Stimulated activated effector memory CD8-positive, alpha-beta T cell treated with anti-CD3 and anti-CD28 coated beads, Interleukin-12 subunit alpha, Interleukin-12 subunit beta, amount 100 ng/mL, for 72 hours (primary cell): ENCODE results near the gene INSRR.

Experiments
- ATAC-seq: fragments of 150-1000 bp; cut with Tn5 transposase; 2 replicates; pipeline ENCODE4 v1.10.0; 2021
- DNase-seq, 2 donors: peaks; one replicate each; pipeline ENCODE4 v3.0.0; 2021 to 2022; ENCODE audit warnings: low spot score in 2 of 2
- H3K27ac Mint-ChIP-seq: one replicate; pipeline ENCODE4 v1.8.0; 2022; ENCODE audit warnings: mild to moderate bottlenecking, mixed read lengths
- H3K36me3 Mint-ChIP-seq: one replicate; pipeline ENCODE4 v1.8.0; 2022; ENCODE audit warnings: mild to moderate bottlenecking, mixed read lengths
- H3K4me1 Mint-ChIP-seq: one replicate; pipeline ENCODE4 v1.8.0; 2022; ENCODE audit warnings: mixed read lengths
- H3K4me3 Mint-ChIP-seq: one replicate; pipeline ENCODE4 v1.8.0; 2022; ENCODE audit warnings: mild to moderate bottlenecking, mixed read lengths
- H3K9me3 Mint-ChIP-seq: one replicate; pipeline ENCODE4 v1.8.0; 2022; ENCODE audit warnings: mixed read lengths

Gene INSRR

DNA sequence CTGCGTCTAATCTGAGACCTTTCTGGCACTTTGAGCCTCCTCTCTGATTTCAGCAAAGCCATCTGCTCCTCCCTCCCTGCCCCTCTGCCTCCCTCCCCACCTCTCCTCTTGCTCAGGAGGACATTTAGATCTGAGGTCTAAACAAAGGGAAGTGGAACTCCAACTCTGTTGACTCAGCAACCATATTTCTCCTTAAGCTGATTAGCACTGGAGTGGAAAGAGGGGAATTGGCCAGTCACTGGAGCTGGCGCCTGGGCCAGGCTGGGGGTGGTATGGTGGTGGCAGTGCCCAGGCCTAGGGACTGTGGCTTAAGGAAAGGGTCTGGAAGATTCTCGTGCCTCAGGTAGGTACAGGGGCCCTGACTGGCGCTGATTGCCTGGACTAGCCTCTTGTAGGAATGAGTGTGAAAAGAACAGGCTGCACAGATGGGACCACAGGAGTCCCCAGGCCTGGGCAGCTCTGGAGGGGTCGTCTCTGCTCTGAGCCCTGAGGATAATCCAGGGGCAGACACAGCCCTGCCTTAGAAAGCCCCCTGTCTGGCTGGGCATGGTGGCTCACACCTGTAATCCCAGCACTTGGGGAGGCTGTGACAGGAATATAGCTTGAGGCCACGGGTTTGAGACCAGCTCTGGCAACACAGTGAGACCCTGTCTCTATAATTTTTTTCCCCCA is 54.2 kb downstream of the INSRR start:
- Mint-ChIP-seq H3K27ac (peak overlapping the region; percentile 89), H3K4me3 (no peak overlapping the region), H3K4me1 (peaks cover 86% of the 10 kb centered on the region), H3K36me3 (peaks cover 100% of the 10 kb centered on the region), H3K9me3 (no peaks in the 10 kb centered on the region)
- ATAC-seq (no peak), DNase-seq (no peak)

DNA sequence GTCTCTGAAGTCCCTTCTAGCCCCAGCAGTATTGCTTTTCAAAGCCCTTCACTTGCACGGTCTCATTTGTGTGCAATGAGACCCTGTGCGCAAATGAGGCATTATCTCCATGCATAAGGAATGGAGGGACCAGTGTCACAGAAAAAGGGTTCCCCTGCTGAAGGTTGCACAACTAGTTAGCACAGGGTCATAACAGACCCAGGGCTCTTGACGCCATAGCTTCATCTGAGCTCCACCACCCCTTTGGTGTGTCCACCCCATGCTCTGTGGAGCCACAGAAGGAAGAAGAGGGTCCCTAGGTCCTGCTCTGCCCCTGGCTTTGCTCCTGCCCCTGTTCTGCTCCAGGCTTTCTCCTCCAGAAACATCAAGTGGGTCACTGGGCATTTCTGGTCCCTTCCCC is 54.9 kb downstream of the INSRR start:
- H3K27ac Mint-ChIP-seq: peak overlapping the region; percentile 89
- H3K9me3 Mint-ChIP-seq: no peaks in the 10 kb centered on the region
- ATAC-seq: no peak
- peaks cover 100% of the 10 kb centered on the region for H3K36me3 Mint-ChIP-seq
- no peak overlapping the region for H3K4me3 Mint-ChIP-seq
- H3K4me1 Mint-ChIP-seq: peaks cover 80% of the 10 kb centered on the region
- no peak for DNase-seq

- Mint-ChIP-seq H3K9me3 (no peaks in the 10 kb centered on the region), H3K36me3 (peaks cover 100% of the 10 kb centered on the region), H3K4me1 (peaks cover 72% of the 10 kb centered on the region), H3K4me3 (no peak overlapping the region), H3K27ac (peak overlapping the region; percentile 89)
- peak; percentile 29 for ATAC-seq
- DNase-seq: no peak
These were observed 55.6 kb downstream of the INSRR start for GRCh38 chr1:156803086-156803851.

DNA sequence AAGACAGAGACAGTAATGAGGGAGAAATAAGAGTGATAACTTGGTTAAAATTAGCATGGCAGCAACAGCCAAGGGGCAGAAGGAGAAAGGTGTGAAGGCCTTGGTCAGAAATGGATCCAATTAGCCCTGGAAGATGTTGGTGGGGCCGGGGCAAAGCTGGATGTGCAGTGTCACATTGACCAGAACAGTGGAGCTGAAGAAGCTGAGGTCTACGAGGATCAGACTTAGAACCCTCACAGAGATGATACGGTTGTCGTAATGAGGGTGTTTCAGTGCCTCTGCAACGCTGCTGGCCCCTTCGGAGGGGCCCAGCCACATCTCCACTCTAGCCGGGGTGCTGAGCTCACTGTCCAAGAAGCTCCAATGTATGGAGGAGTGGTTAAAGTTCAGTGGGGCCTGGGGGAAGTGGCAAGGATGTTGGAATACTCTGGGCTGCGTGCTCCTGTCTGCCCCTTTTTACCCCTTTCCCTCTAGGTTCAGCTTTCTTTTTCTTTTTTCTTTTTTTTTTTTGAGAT is 56.4 kb downstream of the INSRR start:
- H3K4me3 Mint-ChIP-seq: no peak overlapping the region
- DNase-seq: no peak

DNA sequence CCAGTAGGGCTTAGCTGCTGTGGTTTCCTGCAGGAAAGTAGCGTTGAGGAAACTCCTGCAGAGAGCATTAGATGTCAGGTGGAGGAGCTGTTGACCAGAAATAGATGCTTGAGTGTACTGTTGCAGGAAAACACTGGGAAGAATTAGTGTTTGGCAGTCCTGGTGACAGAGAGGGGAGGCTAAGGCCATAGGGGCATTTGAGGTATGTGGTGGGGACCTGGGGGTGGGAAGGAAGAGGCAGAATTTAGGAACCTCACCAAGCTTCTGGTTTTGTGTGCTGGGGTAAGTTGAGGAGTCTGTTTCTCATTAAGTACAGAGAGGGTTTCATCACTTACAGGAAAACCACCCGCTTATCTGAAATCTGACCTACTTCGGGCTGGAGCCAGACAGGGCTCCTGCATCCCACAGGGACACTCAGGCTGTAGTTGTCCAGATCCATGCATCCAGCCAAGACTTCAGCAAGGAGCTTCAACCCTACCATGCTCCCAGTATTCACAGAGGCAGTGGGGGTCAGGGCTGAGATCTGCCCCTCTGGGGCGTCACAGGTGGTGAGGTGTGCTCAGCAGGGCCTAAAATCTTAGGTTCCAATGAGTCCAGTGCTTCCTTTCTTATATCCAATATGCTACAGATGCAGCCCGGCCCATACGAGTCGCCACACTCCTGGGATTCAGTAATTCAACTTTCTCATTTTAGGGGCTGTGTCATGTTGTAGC is 57.4 kb downstream of the INSRR start:
- ATAC-seq (peak; percentile 22), DNase-seq (no peak)
- Mint-ChIP-seq H3K9me3 (no peaks in the 10 kb centered on the region), H3K4me1 (peaks cover 55% of the 10 kb centered on the region), H3K4me3 (no peak overlapping the region), H3K27ac (peak overlapping the region; percentile 89), H3K36me3 (peaks cover 100% of the 10 kb centered on the region)

More for the DNA sequence above, 56.4 kb downstream of the INSRR start:
- H3K4me1 Mint-ChIP-seq: peaks cover 64% of the 10 kb centered on the region
- H3K9me3 Mint-ChIP-seq: no peaks in the 10 kb centered on the region
- ATAC-seq: no peak
- H3K36me3 Mint-ChIP-seq: peaks cover 100% of the 10 kb centered on the region
- H3K27ac Mint-ChIP-seq: peak overlapping the region; percentile 89

GRCh38 chr1:156797212-156797871 is 61.6 kb downstream of the INSRR start:
- peaks cover 100% of the 10 kb centered on the region for H3K36me3 Mint-ChIP-seq
- peaks cover 17% of the 10 kb centered on the region for H3K4me1 Mint-ChIP-seq
- H3K4me3 Mint-ChIP-seq: no peak overlapping the region
- ATAC-seq (peak; percentile 69), DNase-seq (peak in 1 of 2 donors; percentile 71)
- H3K9me3 Mint-ChIP-seq: no peaks in the 10 kb centered on the region
- H3K27ac Mint-ChIP-seq: no peak overlapping the region

DNA sequence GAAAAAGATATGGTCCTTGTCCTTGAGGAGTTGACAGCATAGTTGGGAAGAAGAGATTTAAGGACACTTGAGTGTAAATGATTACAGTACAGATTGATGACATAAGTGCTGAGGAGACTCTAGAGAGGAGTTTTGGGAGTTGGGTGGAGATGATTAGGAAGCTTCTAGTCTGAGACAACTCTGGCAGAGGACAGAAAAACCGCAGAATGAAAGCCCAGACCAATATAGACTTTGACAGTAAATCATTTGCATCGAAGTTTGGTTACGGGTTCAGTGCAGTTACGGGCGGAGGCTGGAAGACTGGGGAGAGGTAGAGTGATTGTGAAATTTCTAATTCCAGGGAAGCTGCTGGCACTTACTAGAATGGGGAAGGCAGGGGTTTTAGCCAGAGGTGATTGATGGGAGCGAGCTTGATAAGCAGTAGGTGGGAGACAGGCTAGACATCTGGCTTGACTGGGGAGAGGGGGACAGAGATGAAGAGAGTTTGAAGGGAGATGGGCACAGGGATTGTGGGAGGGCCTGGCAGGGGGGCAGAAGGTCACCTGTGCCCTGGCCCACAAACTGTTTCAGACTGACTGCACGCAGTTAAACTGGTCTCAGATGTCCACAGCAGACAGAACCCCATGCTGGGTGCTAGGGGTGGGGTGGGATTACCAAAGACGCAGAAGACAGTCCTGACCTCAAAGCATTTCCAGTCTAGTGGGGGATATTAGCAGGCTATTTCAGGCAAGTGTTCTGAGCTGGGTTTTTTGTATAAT is 62.4 kb downstream of the INSRR start:
- DNase-seq (no peak), ATAC-seq (no peak)
- H3K4me3 Mint-ChIP-seq: no peak overlapping the region
- H3K36me3 Mint-ChIP-seq: peaks cover 100% of the 10 kb centered on the region
- H3K4me1 Mint-ChIP-seq: peaks cover 8% of the 10 kb centered on the region
- no peak overlapping the region for H3K27ac Mint-ChIP-seq
- H3K9me3 Mint-ChIP-seq: no peaks in the 10 kb centered on the region

DNA sequence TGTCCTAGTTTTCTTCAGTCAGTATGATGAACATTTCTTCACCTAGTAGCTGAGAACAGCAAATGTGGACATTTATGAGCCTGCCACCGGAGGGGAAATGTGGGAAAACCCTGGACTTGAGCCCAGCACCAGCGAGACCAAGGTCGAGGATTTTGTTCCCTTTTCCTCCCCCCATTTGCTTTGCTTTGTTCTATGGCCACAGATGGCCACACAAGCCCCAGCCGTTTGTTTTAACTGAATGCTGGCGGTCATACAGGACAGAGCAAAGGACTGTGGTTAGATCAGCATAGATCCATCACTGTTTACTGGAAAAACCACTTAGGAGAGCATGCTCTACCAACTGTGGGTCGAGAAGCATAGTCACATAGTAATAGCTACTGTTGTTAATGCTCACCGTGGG is 63.1 kb downstream of the INSRR start:
- Mint-ChIP-seq H3K27ac (no peak overlapping the region), H3K9me3 (no peaks in the 10 kb centered on the region), H3K4me1 (peaks cover 1% of the 10 kb centered on the region), H3K36me3 (peaks cover 100% of the 10 kb centered on the region), H3K4me3 (no peak overlapping the region)
- ATAC-seq (no peak), DNase-seq (no peak)

DNA sequence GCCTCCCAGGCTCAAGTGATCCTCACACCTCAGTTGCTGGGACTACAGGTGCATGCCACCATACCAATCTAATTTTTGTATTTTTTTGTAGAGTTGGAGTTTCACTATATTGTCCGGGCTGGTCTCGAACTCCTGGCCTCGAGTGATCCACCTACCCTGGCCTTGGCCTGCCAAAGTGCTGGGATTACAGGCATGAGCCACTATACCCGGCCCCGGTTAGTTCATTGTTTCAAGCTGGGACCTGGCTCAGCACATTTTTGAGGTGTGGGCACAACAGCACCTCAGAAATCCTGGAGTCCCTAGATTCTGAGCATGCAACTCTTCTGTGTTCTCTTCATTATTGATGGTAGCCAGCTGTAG is 63.6 kb downstream of the INSRR start:
- Mint-ChIP-seq H3K9me3 (no peaks in the 10 kb centered on the region), H3K4me1 (no peaks in the 10 kb centered on the region), H3K27ac (no peak overlapping the region), H3K4me3 (no peak overlapping the region), H3K36me3 (peaks cover 97% of the 10 kb centered on the region)
- DNase-seq: no peak
- no peak for ATAC-seq

DNA sequence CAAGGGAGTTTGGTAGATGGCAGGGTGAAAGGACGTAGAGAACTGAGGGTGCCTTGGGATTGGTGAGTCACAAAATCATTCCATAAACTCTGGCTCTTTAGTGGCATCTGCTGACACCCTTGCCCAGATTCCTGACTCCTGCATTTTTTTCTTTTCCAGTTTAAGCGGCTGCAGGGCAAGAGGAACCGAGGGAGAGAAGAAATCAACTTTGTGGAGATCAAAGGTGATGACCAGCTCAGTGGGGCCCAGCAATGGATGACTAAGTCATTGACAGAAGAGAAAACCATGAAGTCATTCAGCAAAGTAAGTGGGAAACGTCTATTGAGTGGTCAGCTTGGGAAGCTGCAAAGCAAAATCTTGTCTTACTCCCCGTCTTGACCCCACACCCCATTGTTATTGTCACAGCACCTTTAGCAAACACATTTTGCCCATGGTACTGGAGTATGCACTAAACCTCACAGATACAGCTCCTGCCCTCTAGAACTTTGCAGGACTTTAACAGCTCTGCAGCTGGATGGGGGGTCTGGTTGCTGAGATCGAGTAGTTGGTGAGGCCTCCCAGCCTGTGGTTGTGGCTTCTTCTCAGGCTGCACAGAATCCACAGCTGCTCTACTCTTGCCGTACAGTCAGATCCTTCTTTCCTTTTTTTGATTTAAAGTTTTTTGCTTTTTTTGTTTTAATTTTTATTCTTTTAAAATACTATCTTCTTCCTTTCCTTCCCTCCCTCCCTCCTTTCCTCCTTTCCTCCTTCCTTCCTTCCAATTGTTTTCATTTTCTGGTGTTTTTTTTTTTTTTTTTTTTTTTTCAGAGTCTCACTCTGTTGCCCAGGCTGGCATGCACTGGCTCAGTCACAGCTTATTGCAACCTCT is 64.2 kb downstream of the INSRR start:
- H3K4me1 Mint-ChIP-seq: no peaks in the 10 kb centered on the region
- H3K36me3 Mint-ChIP-seq: peaks cover 97% of the 10 kb centered on the region
- H3K9me3 Mint-ChIP-seq: no peaks in the 10 kb centered on the region
- H3K27ac Mint-ChIP-seq: no peak overlapping the region
- no peak overlapping the region for H3K4me3 Mint-ChIP-seq
- ATAC-seq (no peak), DNase-seq (no peak)
